Measurements from ENCODE around the gene PAH. TPM values are rescaled to one million over a fixed set of nuclear protein-coding genes. Genes with fewer than 3 reads are reported as not detected.
A peak's percentile ranks its signal among the peaks of the same experiment; 100 is the strongest.

Gene PAH
- total and polyA plus RNA-seq, 11 donors = 0.03 to 0.23 TPM; not detected in 9

GRCh38 chr12:102888511-102888910 is 28.5 kb downstream of the PAH start:
- ATAC-seq (no peak), DNase-seq (no peak)
- H3K4me3 ChIP-seq = no peak overlapping the region
- WGBS, 4 donors = 0 to 3% (median 1%) methylated on average over 1 of the region's 1 CpG
- TF ChIP-seq POLR2A (IDR thresholded peaks at IDR 0.05) = no peak
- TF ChIP-seq CTCF (IDR thresholded peaks at IDR 0.05) = no peak
- no peak overlapping the region for H3K27ac ChIP-seq
- H3K4me1 ChIP-seq = no peaks in the 10 kb centered on the region
- no peaks in the 10 kb centered on the region for H3K9me3 ChIP-seq
- intact Hi-C loops (cut with DNase I) = loop anchor here in 2 of 10 donors (5.0 kb wide), 1 partner anchor 659 kb away; no protein-coding TSS in a partner anchor
- H3K27me3 ChIP-seq = peaks cover 0 to 5% (median 0%) of the 10 kb centered on the region in 9 donors
- H3K36me3 ChIP-seq = no peaks in the 10 kb centered on the region

GRCh38 chr12:102885043-102885932 is 31.8 kb downstream of the PAH start:
- ATAC-seq (no peak), DNase-seq (no peak)
- no peak for TF ChIP-seq CTCF (IDR thresholded peaks at IDR 0.05)
- TF ChIP-seq POLR2A (IDR thresholded peaks at IDR 0.05) = no peak
- Histone ChIP-seq H3K4me1 (no peaks in the 10 kb centered on the region), H3K27ac (no peak overlapping the region), H3K4me3 (no peak overlapping the region), H3K36me3 (no peaks in the 10 kb centered on the region), H3K9me3 (no peaks in the 10 kb centered on the region), H3K27me3 (peaks cover 0 to 10% (median 0%) of the 10 kb centered on the region in 9 donors)
- WGBS, 4 donors = 59 to 74% (median 70%) methylated on average over 8 to 20 of the region's 20 CpGs
- intact Hi-C loops (cut with DNase I) = loop anchor here in 2 of 10 donors (5.0 kb wide), 1 partner anchor 662 kb away; no protein-coding TSS in a partner anchor

- intact Hi-C loops (cut with DNase I) = loop anchor here in 7 of 10 donors (1.0 to 5.0 kb wide), 4 partner anchors 659 to 665 kb away; no protein-coding TSS in a partner anchor
- Histone ChIP-seq H3K9me3 (no peaks in the 10 kb centered on the region), H3K4me3 (no peak overlapping the region), H3K27me3 (peaks cover 0 to 25% (median 0%) of the 10 kb centered on the region in 9 donors), H3K27ac (no peak overlapping the region), H3K4me1 (no peaks in the 10 kb centered on the region), H3K36me3 (no peaks in the 10 kb centered on the region)
- ATAC-seq (peak in 2 of 4 donors; percentile 67 to 68), DNase-seq (peak in 4 of 5 donors; percentile 26 to 66 (median 34))
- 27 to 32% (median 31%) methylated on average over 8 of the region's 8 CpGs for WGBS, 4 donors
- TF ChIP-seq POLR2A (IDR thresholded peaks at IDR 0.05) (no peak), CTCF (IDR thresholded peaks at IDR 0.05) (peak; percentile 49 to 79 (median 66))
Observed at GRCh38 chr12:102883204-102883799, 33.7 kb downstream of the PAH start.

- intact Hi-C loops (cut with DNase I) = loop anchor here in 5 of 10 donors (5.0 kb wide), 2 partner anchors 662 to 667 kb away; no protein-coding TSS in a partner anchor
- Histone ChIP-seq H3K4me1 (no peaks in the 10 kb centered on the region), H3K27me3 (peaks cover 0 to 25% (median 0%) of the 10 kb centered on the region in 9 donors), H3K36me3 (no peaks in the 10 kb centered on the region), H3K4me3 (no peak overlapping the region), H3K27ac (no peak overlapping the region), H3K9me3 (no peaks in the 10 kb centered on the region)
- ATAC-seq (no peak), DNase-seq (no peak)
- no peak for TF ChIP-seq POLR2A (IDR thresholded peaks at IDR 0.05)
- TF ChIP-seq CTCF (IDR thresholded peaks at IDR 0.05) = no peak
- WGBS, 4 donors = 85 to 95% (median 90%) methylated on average over 5 of the region's 5 CpGs
Observed at GRCh38 chr12:102880783-102881182, 36.3 kb downstream of the PAH start.
